Heart left ventricle (tissue), 13 donors: ENCODE measurements around the gene MAGI1.

Experiments
- POLR2A ChIP-seq, 2 donors: fragments of 450-650 bp; IDR thresholded peaks; one replicate each; pipeline ENCODE4 v1.6.1; 2017; ENCODE audit warnings: antibody characterized with exemption in 2 of 2, mild to moderate bottlenecking in 2 of 2, moderate library complexity in 2 of 2
- TF ChIP-seq, protein P1 (sequence below), 12 donors: fragments of 200-600 bp; sonication (generic) in 4 of 12; IDR thresholded peaks; one replicate each; pipeline versions ENCODE4 v1.5.0 to v1.8.0; 2018 to 2022; ENCODE audit warnings: antibody characterized with exemption in 12 of 12, mild to moderate bottlenecking in 5 of 12
- donor health status: ischemic (EF 13 %, LVEDD 7.1; RV severe dilation, severe dysfunction).
- donor health status: DM: no; HTN: yes; CAD: no.
- donor health status: DM: no; HTN: no; CAD: no.
- donor health status: ischemic (EF 25% LVEDD 6.9; RV normal size, moderate dysfunction).
- donor health status: ischemic (EF 25% LVEDD 5.7; RV mildly dilated, moderate dysfunction).
- donor health status: ischemic (EF 35%, LVEDD 5.7; RV mildly dilated, moderate dysfunction).
- donor health status: nonischemic (EF 11% LVEDD 7.7; RV severe dilation, severe dysfunction).
- donor health status: DM: yes; HTN: yes; CAD: no.
- donor health status: PGD.
- donor health status: ischemic (EF 29% LVEDD 5.4; RV normal size, mild dysfunction).
- donor health status: nonischemic (EF 23%, LVEDD 6.1; RV moderate dilation, normal function).

DNA sequence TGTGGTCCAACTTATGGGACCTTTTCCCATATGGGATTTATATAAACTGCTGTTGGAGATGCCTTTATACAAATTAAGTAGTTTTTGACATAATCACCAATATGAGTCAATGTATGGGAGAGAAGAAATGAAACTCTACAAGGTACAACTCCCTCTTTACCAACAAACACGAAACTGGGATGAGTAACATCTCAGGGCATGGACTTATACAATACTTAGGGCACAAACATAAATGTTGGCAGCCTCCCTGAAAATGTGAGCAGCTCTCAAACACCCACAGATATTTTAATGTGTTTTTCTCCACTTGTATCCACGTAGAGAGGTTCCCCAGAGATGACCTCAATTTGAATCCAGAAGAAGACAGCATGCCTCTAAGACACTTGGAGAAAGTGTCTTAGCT, 161.6 kb downstream of the MAGI1 start:
- TF ChIP-seq, protein P1, sequence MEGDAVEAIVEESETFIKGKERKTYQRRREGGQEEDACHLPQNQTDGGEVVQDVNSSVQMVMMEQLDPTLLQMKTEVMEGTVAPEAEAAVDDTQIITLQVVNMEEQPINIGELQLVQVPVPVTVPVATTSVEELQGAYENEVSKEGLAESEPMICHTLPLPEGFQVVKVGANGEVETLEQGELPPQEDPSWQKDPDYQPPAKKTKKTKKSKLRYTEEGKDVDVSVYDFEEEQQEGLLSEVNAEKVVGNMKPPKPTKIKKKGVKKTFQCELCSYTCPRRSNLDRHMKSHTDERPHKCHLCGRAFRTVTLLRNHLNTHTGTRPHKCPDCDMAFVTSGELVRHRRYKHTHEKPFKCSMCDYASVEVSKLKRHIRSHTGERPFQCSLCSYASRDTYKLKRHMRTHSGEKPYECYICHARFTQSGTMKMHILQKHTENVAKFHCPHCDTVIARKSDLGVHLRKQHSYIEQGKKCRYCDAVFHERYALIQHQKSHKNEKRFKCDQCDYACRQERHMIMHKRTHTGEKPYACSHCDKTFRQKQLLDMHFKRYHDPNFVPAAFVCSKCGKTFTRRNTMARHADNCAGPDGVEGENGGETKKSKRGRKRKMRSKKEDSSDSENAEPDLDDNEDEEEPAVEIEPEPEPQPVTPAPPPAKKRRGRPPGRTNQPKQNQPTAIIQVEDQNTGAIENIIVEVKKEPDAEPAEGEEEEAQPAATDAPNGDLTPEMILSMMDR (IDR thresholded peaks at IDR 0.05), result no peak
- no peak for TF ChIP-seq POLR2A (IDR thresholded peaks at IDR 0.05)
